ENCODE results near the gene SERPINI1. TPM values are rescaled to one million over a fixed set of nuclear protein-coding genes. Genes with fewer than 3 reads are reported as not detected.

Gene SERPINI1
- total RNA-seq, 1 donor from 2014 or later, result 2.9 TPM

Other genes with a start within 250 kb of the SERPINI1 start
- 0.32 TPM for gene WDR49, start 81.8 kb upstream of the SERPINI1 start, total RNA-seq
- gene PDCD10, start 829 bp upstream of the SERPINI1 start, total RNA-seq, result 33.5 TPM